ENCODE measurements around the gene TLX1.

DNA sequence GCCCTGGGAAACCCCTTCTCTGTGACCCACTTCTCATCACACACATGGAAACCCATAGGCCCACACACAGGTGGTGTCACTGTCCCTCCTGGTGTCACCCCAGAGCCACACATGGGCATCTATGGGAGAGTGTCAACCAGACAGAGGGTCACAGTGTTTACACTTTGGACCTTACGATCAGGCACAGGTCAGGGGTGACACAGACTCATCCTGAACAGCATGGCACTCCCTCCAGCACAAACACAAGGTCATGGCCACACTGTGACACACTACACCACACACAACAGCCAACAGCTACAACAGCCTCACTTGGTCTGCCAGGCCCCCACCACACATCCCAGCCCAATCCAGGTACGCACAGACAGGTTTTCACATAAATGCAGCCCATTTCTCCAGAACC lies 6.2 kb downstream of the TLX1 start:
- TF ChIP-seq, protein P1, sequence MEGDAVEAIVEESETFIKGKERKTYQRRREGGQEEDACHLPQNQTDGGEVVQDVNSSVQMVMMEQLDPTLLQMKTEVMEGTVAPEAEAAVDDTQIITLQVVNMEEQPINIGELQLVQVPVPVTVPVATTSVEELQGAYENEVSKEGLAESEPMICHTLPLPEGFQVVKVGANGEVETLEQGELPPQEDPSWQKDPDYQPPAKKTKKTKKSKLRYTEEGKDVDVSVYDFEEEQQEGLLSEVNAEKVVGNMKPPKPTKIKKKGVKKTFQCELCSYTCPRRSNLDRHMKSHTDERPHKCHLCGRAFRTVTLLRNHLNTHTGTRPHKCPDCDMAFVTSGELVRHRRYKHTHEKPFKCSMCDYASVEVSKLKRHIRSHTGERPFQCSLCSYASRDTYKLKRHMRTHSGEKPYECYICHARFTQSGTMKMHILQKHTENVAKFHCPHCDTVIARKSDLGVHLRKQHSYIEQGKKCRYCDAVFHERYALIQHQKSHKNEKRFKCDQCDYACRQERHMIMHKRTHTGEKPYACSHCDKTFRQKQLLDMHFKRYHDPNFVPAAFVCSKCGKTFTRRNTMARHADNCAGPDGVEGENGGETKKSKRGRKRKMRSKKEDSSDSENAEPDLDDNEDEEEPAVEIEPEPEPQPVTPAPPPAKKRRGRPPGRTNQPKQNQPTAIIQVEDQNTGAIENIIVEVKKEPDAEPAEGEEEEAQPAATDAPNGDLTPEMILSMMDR (IDR thresholded peaks at IDR 0.05; ENCODE audit: low read depth, low read length): no peak
- TF ChIP-seq POLR2A (IDR thresholded peaks at IDR 0.05; ENCODE audit: extremely low read depth, insufficient read length): no peak
- TF ChIP-seq, protein P2, sequence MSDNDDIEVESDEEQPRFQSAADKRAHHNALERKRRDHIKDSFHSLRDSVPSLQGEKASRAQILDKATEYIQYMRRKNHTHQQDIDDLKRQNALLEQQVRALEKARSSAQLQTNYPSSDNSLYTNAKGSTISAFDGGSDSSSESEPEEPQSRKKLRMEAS (IDR thresholded peaks at IDR 0.05; ENCODE audit: low read depth, low read length): no peak
- no peak for TF ChIP-seq MYC (IDR thresholded peaks at IDR 0.05; ENCODE audit: low read depth, low read length)

All from NB4 (cell line).